Measurements from ENCODE around the gene SETSIP. TPM values are rescaled to one million over a fixed set of nuclear protein-coding genes. Genes with fewer than 3 reads are reported as not detected.

Gene SETSIP
- total and polyA plus RNA-seq, 2 of the 8 experiments (the other 6 are each of a cell fraction or from before 2014, with no cell fraction given) = 0.14 TPM; not detected in 1

GRCh38 chr1:92094595-92094994 is 19.4 kb upstream of the SETSIP start (continued):
- TF ChIP-seq EZH2 (IDR thresholded peaks at IDR 0.05; ENCODE audit: low read depth, low read length, severe bottlenecking) = no peak
- no peak for TF ChIP-seq ZNF274 (IDR thresholded peaks at IDR 0.05; ENCODE audit: borderline replicate concordance, extremely low read depth, low read length)
- TF ChIP-seq GTF2F1 (IDR thresholded peaks at IDR 0.05; ENCODE audit: borderline replicate concordance, low read depth, low read length) = no peak
- no peak for TF ChIP-seq RBBP5 (IDR thresholded peaks at IDR 0.05; ENCODE audit: borderline replicate concordance, low read depth, low read length)

Data from H1 (cell line).